ENCODE results near the gene LONP2.

- TF ChIP-seq POLR2AphosphoS5 (IDR thresholded peaks at IDR 0.05; ENCODE audit: low read depth, low read length) (no peak), POLR2A (IDR thresholded peaks at IDR 0.05; ENCODE audit: low read depth, low read length) (no peak), TAF1 (IDR thresholded peaks at IDR 0.05; ENCODE audit: borderline replicate concordance, low read depth, low read length) (no peak)
These were observed 11.5 kb upstream of the LONP2 start for GRCh38 chr16:48232493-48233040.

Data from GM12892 (cell line).